Measurements from ENCODE around the gene FGF22. TPM values are rescaled to one million over a fixed set of nuclear protein-coding genes. Genes with fewer than 3 reads are reported as not detected.

FGF22 gene
- total and polyA plus RNA-seq, 2 donors, result 0.25 TPM; not detected in 1

GRCh38 chr19:651991-652390, 12.3 kb downstream of the FGF22 start:
- no peak overlapping the region for H3K27ac ChIP-seq (ENCODE audit: low read depth in 1 of 2, low read length in 1 of 2)
- no peak for DNase-seq (ENCODE audit: low read depth in 6 of 9, low spot score in 9 of 9)
- WGBS, result 93% methylated on average over 24 of the region's 24 CpGs

GRCh38 chr19:652467-653389, 13.0 kb downstream of the FGF22 start:
- Histone ChIP-seq H3K4me1 (ENCODE audit: control insufficient read depth in 2 of 2, insufficient read depth in 2 of 2, low read length in 2 of 2) (no peaks in the 10 kb centered on the region), H3K36me3 (ENCODE audit: control insufficient read depth in 2 of 2, insufficient read depth in 2 of 2, low read length in 1 of 2) (peaks cover 62 to 84% of the 10 kb centered on the region in 2 donors), H3K4me3 (ENCODE audit: low read length in 2 of 2) (no peak overlapping the region), H3K27ac (ENCODE audit: low read depth in 1 of 2, low read length in 1 of 2) (no peak overlapping the region), H3K9me3 (ENCODE audit: control insufficient read depth in 2 of 2, insufficient read depth in 1 of 2, low read length in 1 of 2) (no peaks in the 10 kb centered on the region), H3K27me3 (ENCODE audit: control insufficient read depth in 2 of 2, insufficient read depth in 1 of 2, low read length in 1 of 2) (no peaks in the 10 kb centered on the region)
- no peak for DNase-seq (ENCODE audit: low read depth in 6 of 9, low spot score in 9 of 9)
- 96% methylated on average over 54 of the region's 54 CpGs for WGBS

More at GRCh38 chr19:651991-652390, 12.3 kb downstream of the FGF22 start:
- H3K36me3 ChIP-seq (ENCODE audit: control insufficient read depth in 2 of 2, insufficient read depth in 2 of 2, low read length in 1 of 2), result peaks cover 62 to 84% of the 10 kb centered on the region in 2 donors
- H3K4me3 ChIP-seq (ENCODE audit: low read length in 2 of 2), result no peak overlapping the region
- H3K4me1 ChIP-seq (ENCODE audit: control insufficient read depth in 2 of 2, insufficient read depth in 2 of 2, low read length in 2 of 2), result no peaks in the 10 kb centered on the region
- no peaks in the 10 kb centered on the region for H3K27me3 ChIP-seq (ENCODE audit: control insufficient read depth in 2 of 2, insufficient read depth in 1 of 2, low read length in 1 of 2)
- no peaks in the 10 kb centered on the region for H3K9me3 ChIP-seq (ENCODE audit: control insufficient read depth in 2 of 2, insufficient read depth in 1 of 2, low read length in 1 of 2)

GRCh38 chr19:653425-653824, 13.7 kb downstream of the FGF22 start:
- Histone ChIP-seq H3K4me1 (ENCODE audit: control insufficient read depth in 2 of 2, insufficient read depth in 2 of 2, low read length in 2 of 2) (no peaks in the 10 kb centered on the region), H3K4me3 (ENCODE audit: low read length in 2 of 2) (no peak overlapping the region), H3K9me3 (ENCODE audit: control insufficient read depth in 2 of 2, insufficient read depth in 1 of 2, low read length in 1 of 2) (no peaks in the 10 kb centered on the region), H3K27me3 (ENCODE audit: control insufficient read depth in 2 of 2, insufficient read depth in 1 of 2, low read length in 1 of 2) (no peaks in the 10 kb centered on the region), H3K36me3 (ENCODE audit: control insufficient read depth in 2 of 2, insufficient read depth in 2 of 2, low read length in 1 of 2) (peaks cover 63 to 84% of the 10 kb centered on the region in 2 donors), H3K27ac (ENCODE audit: low read depth in 1 of 2, low read length in 1 of 2) (no peak overlapping the region)
- DNase-seq (ENCODE audit: low read depth in 6 of 9, low spot score in 9 of 9), result no peak
- 98% methylated on average over 17 of the region's 17 CpGs for WGBS

- H3K27me3 ChIP-seq (ENCODE audit: control insufficient read depth in 2 of 2, insufficient read depth in 1 of 2, low read length in 1 of 2), result no peaks in the 10 kb centered on the region
- WGBS, result 96% methylated on average over 17 of the region's 17 CpGs
- DNase-seq (ENCODE audit: low read depth in 6 of 9, low spot score in 9 of 9), result no peak
- peaks cover 9 to 13% of the 10 kb centered on the region in 2 donors for H3K4me1 ChIP-seq (ENCODE audit: control insufficient read depth in 2 of 2, insufficient read depth in 2 of 2, low read length in 2 of 2)
- H3K4me3 ChIP-seq (ENCODE audit: low read length in 2 of 2), result no peak overlapping the region
- no peaks in the 10 kb centered on the region for H3K9me3 ChIP-seq (ENCODE audit: control insufficient read depth in 2 of 2, insufficient read depth in 1 of 2, low read length in 1 of 2)
- H3K27ac ChIP-seq (ENCODE audit: low read depth in 1 of 2, low read length in 1 of 2), result no peak overlapping the region
- peaks cover 54 to 71% of the 10 kb centered on the region in 2 donors for H3K36me3 ChIP-seq (ENCODE audit: control insufficient read depth in 2 of 2, insufficient read depth in 2 of 2, low read length in 1 of 2)
These were observed 16.0 kb downstream of the FGF22 start for GRCh38 chr19:655691-656090.

GRCh38 chr19:656751-657559, 17.3 kb downstream of the FGF22 start:
- peaks cover 18 to 25% of the 10 kb centered on the region in 2 donors for H3K4me1 ChIP-seq (ENCODE audit: control insufficient read depth in 2 of 2, insufficient read depth in 2 of 2, low read length in 2 of 2)
- DNase-seq (ENCODE audit: low read depth in 6 of 9, low spot score in 9 of 9), result no peak
- H3K36me3 ChIP-seq (ENCODE audit: control insufficient read depth in 2 of 2, insufficient read depth in 2 of 2, low read length in 1 of 2), result peaks cover 44 to 58% of the 10 kb centered on the region in 2 donors
- WGBS, result 96% methylated on average over 43 of the region's 43 CpGs
- no peak overlapping the region for H3K4me3 ChIP-seq (ENCODE audit: low read length in 2 of 2)
- no peaks in the 10 kb centered on the region for H3K9me3 ChIP-seq (ENCODE audit: control insufficient read depth in 2 of 2, insufficient read depth in 1 of 2, low read length in 1 of 2)
- no peak overlapping the region for H3K27ac ChIP-seq (ENCODE audit: low read depth in 1 of 2, low read length in 1 of 2)
- no peaks in the 10 kb centered on the region for H3K27me3 ChIP-seq (ENCODE audit: control insufficient read depth in 2 of 2, insufficient read depth in 1 of 2, low read length in 1 of 2)

GRCh38 chr19:657611-658010, 17.9 kb downstream of the FGF22 start:
- Histone ChIP-seq H3K4me1 (ENCODE audit: control insufficient read depth in 2 of 2, insufficient read depth in 2 of 2, low read length in 2 of 2) (peaks cover 18 to 27% of the 10 kb centered on the region in 2 donors), H3K27ac (ENCODE audit: low read depth in 1 of 2, low read length in 1 of 2) (no peak overlapping the region), H3K27me3 (ENCODE audit: control insufficient read depth in 2 of 2, insufficient read depth in 1 of 2, low read length in 1 of 2) (no peaks in the 10 kb centered on the region), H3K36me3 (ENCODE audit: control insufficient read depth in 2 of 2, insufficient read depth in 2 of 2, low read length in 1 of 2) (peaks cover 38 to 51% of the 10 kb centered on the region in 2 donors), H3K9me3 (ENCODE audit: control insufficient read depth in 2 of 2, insufficient read depth in 1 of 2, low read length in 1 of 2) (no peaks in the 10 kb centered on the region), H3K4me3 (ENCODE audit: low read length in 2 of 2) (no peak overlapping the region)
- no peak for DNase-seq (ENCODE audit: low read depth in 6 of 9, low spot score in 9 of 9)
- 96% methylated on average over 19 of the region's 19 CpGs for WGBS

GRCh38 chr19:658059-658839, 18.6 kb downstream of the FGF22 start:
- H3K4me3 ChIP-seq (ENCODE audit: low read length in 2 of 2), result no peak overlapping the region
- peaks cover 33 to 45% of the 10 kb centered on the region in 2 donors for H3K36me3 ChIP-seq (ENCODE audit: control insufficient read depth in 2 of 2, insufficient read depth in 2 of 2, low read length in 1 of 2)
- WGBS, result 95% methylated on average over 33 of the region's 33 CpGs
- peaks cover 18 to 27% of the 10 kb centered on the region in 2 donors for H3K4me1 ChIP-seq (ENCODE audit: control insufficient read depth in 2 of 2, insufficient read depth in 2 of 2, low read length in 2 of 2)
- DNase-seq (ENCODE audit: low read depth in 6 of 9, low spot score in 9 of 9), result no peak
- no peaks in the 10 kb centered on the region for H3K9me3 ChIP-seq (ENCODE audit: control insufficient read depth in 2 of 2, insufficient read depth in 1 of 2, low read length in 1 of 2)
- H3K27ac ChIP-seq (ENCODE audit: low read depth in 1 of 2, low read length in 1 of 2), result no peak overlapping the region
- H3K27me3 ChIP-seq (ENCODE audit: control insufficient read depth in 2 of 2, insufficient read depth in 1 of 2, low read length in 1 of 2), result no peaks in the 10 kb centered on the region

- Histone ChIP-seq H3K36me3 (ENCODE audit: control insufficient read depth in 2 of 2, insufficient read depth in 2 of 2, low read length in 1 of 2) (peaks cover 24 to 36% of the 10 kb centered on the region in 2 donors), H3K27me3 (ENCODE audit: control insufficient read depth in 2 of 2, insufficient read depth in 1 of 2, low read length in 1 of 2) (no peaks in the 10 kb centered on the region), H3K9me3 (ENCODE audit: control insufficient read depth in 2 of 2, insufficient read depth in 1 of 2, low read length in 1 of 2) (peaks cover 0 to 6% of the 10 kb centered on the region in 2 donors), H3K4me3 (ENCODE audit: low read length in 2 of 2) (no peak overlapping the region), H3K27ac (ENCODE audit: low read depth in 1 of 2, low read length in 1 of 2) (peak overlapping the region; percentile 42 to 82), H3K4me1 (ENCODE audit: control insufficient read depth in 2 of 2, insufficient read depth in 2 of 2, low read length in 2 of 2) (peaks cover 23 to 34% of the 10 kb centered on the region in 2 donors)
- WGBS, result 92% methylated on average over 50 of the region's 50 CpGs
- no peak for DNase-seq (ENCODE audit: low read depth in 6 of 9, low spot score in 9 of 9)
These were observed 19.5 kb downstream of the FGF22 start for GRCh38 chr19:658916-659839.

All from thymus (tissue), 11 donors.